ENCODE measurements around the gene NT5DC3. TPM values are rescaled to one million over a fixed set of nuclear protein-coding genes. Genes with fewer than 3 reads are reported as not detected.
"Not testable (repeated sequence)": the region's sequence is repeated elsewhere in the genome, so short reads cannot be mapped to it uniquely, and the experiment has no call there.

The NT5DC3 gene
- total RNA-seq, 1 donor from 2014 or later: 5.3 TPM

DNA sequence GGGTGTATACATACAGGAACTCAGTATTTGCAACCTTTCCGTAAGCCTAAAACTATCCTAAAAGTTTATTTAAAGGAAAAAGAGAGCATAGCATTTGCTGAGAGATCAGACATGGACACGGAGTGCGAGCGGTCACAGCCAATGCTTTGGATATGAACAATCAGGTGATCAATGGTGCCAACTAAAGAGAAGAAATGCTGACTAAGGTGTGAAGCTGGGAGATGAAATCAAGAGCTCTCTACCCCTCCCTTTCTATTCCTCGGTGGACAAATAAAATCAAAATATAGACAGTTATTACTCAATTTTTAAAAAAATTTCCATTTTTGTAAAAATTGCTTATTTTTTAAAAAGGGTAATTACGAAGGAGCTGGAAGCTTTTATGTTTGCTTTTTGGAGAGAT lies 29.2 kb downstream of the NT5DC3 start:
- no peak for DNase-seq (ENCODE audit: extremely low read depth, low read depth, low spot score)

DNA sequence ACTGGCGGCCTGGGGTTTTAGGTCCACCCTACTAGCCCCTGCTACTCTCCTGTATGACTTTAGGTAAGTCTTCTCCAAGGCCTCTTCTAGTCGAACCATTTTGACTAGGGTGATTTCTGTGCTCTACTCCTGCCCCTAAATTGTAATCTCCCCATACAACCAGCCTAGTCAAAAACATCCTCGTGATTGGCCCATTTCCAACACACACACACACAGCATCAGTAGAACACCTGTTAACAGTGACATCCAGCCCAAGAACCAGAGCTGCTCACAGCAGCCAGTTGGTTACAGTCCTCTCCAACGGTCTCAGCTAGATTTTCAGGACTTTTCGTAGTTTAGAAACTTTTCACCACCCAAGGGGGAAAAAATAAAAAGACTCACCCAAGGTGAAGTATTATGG lies 30.9 kb downstream of the NT5DC3 start:
- DNase-seq (ENCODE audit: extremely low read depth, low read depth, low spot score): no peak

DNA sequence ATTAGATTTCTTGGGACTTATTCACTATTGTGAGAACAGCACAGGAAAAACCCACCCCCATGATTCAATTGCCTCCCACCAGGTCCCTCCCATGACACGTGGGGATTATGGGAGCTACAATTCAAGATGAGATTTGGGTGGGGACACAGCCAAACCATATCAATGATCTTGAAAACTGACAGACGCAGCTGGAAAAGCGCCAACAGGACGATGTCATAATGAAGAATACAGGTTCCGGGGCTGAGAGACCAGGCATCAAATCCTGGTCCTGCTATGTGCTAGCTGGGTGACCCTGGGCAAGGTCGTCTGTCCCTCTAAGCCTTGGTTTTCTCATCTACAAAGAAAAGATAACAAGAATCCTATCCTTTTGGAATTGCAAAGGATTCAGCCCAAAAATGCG lies 31.4 kb downstream of the NT5DC3 start:
- DNase-seq (ENCODE audit: extremely low read depth, low read depth, low spot score): not testable (repeated sequence)

- DNase-seq (ENCODE audit: extremely low read depth, low read depth, low spot score): no peak
These were observed 31.9 kb downstream of the NT5DC3 start for GRCh38 chr12:103809154-103809553.

DNA sequence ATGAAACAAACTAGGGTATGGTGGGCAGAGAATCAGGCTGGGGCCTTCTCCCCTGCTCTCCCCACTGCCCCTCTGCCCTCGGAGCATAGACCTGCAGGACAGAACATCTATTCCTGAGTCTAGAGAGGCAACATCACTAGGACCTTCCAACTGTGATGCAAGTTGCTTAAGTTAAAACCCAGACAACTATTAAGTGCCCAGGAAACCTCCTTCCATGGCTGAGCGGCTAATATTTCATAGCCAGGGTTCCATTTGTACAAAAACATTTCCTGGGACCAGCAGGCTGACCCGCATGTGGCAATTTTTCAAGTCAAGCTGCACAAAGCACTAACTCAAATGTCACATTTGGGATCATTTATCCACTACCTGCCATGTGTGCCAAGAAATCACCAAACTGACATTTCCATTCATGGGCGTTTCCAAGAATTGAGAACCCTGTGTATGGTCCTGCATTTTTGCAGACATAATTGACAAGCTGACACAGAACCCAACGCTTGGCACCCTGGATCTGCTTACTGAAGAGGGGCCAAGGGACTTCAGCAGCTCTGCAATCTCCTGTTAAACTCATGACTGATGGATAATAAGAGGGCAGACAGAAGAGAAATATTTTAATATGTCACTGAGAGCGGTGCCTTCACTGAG lies 32.7 kb downstream of the NT5DC3 start:
- DNase-seq (ENCODE audit: extremely low read depth, low read depth, low spot score): no peak

- no peak for DNase-seq (ENCODE audit: extremely low read depth, low read depth, low spot score)
These were observed 33.3 kb downstream of the NT5DC3 start for GRCh38 chr12:103807561-103808238.

DNA sequence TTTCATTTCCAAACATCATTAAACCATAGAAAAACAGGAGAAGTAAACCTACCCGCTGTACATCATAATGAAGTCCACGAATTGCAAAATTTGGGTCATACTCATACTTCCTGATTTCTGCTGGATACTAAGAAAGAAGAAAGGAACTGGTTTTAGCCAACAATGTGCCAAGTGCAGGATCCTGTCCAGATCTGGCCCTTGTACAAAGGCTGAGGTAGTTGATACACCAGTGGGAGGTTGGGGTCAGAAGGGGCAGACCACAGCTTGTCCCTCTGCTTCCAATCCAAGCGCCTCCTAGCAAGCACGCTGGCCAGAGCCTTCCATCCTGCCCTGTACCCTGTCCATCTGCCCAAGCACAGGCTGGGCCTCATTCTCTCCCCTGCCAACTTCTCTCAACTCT lies 34.2 kb downstream of the NT5DC3 start:
- DNase-seq (ENCODE audit: extremely low read depth, low read depth, low spot score): no peak

DNA sequence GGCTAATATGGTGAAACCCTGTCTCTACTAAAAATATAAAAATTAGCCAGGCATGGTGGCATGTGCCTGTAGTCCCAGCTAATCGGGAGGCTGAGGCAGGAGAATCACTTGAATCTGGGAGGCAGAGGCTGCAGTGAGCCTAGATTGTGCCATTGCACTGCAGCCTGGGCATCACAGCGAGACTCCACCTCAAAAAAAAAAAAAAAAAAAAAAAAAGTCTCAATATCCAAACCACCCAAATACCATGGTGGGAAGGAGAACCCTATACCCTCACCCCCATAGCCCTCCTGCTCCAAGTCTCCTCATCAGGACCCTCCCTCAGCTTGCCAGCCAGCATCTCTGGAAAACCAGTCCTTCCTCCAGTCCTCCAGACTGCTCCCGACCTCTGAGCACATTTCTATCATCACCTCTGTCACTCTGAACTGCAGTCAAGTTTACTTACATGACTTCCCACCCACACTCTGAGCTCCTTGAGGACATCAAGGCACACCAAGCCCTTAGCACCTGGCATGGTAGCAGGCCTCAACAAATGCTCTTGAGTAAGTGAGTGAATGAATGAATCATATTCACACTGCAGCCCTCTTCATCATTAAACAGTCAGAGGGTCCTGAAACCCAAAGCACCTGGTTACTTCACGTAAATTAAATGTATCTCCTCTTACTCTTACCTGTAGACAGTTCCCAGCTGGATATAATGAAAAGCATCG lies 35.2 kb downstream of the NT5DC3 start:
- DNase-seq (ENCODE audit: extremely low read depth, low read depth, low spot score): no peak

DNA sequence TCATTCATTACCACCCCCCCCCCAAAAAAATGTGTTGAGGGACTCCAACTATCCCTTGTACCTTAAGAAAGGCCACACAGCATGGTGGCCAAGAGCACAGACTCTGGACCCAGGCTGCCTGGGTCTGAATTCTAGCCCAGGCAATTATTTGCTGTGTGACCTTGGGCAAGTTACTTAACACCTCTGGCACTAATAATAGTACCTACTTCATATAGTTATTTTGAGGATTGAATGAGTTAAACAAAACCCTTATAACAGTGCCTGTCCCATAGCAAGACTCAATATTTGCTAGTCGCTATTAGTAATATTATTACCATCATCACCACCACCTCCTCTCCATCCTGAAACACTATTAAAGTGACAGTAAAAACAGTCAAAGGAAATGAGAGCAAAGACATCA lies 37.2 kb downstream of the NT5DC3 start:
- no peak for DNase-seq (ENCODE audit: extremely low read depth, low read depth, low spot score)

- DNase-seq (ENCODE audit: extremely low read depth, low read depth, low spot score): no peak
These were observed 38.5 kb downstream of the NT5DC3 start for GRCh38 chr12:103802586-103802886.

- DNase-seq (ENCODE audit: extremely low read depth, low read depth, low spot score): no peak
These were observed 39.1 kb downstream of the NT5DC3 start for GRCh38 chr12:103801709-103802585.

- DNase-seq (ENCODE audit: extremely low read depth, low read depth, low spot score): no peak
These were observed 40.9 kb downstream of the NT5DC3 start for GRCh38 chr12:103799857-103800771.

DNA sequence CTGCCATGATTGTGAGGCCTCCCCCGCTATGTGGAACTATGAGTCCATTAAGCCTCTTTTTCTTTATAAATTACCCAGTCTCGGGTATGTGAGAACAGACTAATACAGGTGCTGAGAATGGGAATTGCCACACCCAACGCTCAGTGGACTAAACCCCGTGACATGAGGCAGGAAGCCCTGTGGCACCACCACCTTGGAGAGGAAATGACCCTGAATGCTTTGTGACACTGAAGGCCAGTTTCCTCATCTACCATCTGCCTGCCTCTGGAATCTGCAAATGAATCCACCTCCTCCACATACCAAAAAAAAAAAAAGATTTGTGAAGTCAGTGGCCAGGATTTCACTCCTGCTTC lies 41.6 kb downstream of the NT5DC3 start:
- DNase-seq (ENCODE audit: extremely low read depth, low read depth, low spot score): no peak

GRCh38 chr12:103798586-103798985 lies 42.4 kb downstream of the NT5DC3 start:
- no peak for DNase-seq (ENCODE audit: extremely low read depth, low read depth, low spot score)

- no peak for DNase-seq (ENCODE audit: extremely low read depth, low read depth, low spot score)
These were observed 46.5 kb downstream of the NT5DC3 start for GRCh38 chr12:103794309-103795213.

GRCh38 chr12:103793512-103794045 lies 47.5 kb downstream of the NT5DC3 start:
- no peak for DNase-seq (ENCODE audit: extremely low read depth, low read depth, low spot score)

DNA sequence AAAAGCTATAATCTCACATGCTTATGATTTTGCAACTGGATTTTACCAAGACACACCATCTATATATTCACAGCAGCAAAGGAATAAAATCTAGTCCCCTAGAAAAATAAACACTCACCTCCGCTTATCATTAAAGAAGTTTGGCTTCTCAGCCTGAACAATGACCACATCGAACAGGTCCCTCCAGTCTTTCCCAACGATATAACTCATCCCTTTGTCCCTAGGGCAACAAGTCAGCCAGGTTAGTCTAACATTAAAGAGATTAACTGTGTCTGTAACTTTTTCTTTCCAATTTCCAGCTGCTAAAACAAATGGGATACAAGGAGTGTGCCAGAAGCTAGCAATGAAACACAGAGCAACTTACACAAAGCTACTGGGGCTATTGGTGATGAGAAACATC lies 48.0 kb downstream of the NT5DC3 start:
- DNase-seq (ENCODE audit: extremely low read depth, low read depth, low spot score): no peak

- DNase-seq (ENCODE audit: extremely low read depth, low read depth, low spot score): no peak
These were observed 49.6 kb downstream of the NT5DC3 start for GRCh38 chr12:103791350-103791920.

- no peak for DNase-seq (ENCODE audit: extremely low read depth, low read depth, low spot score)
These were observed 54.8 kb downstream of the NT5DC3 start for GRCh38 chr12:103786201-103786600.

All from glomerular endothelial cell (primary cell).